GM18868 (cell line): ENCODE measurements around the gene RXRG.

Source experiments
- ATAC-seq: cut with Tn5 transposase; IDR thresholded peaks from one replicate; pipeline ENCODE4 v1.9.1; 2021; ENCODE audit warnings: mild to moderate bottlenecking, moderate library complexity; ENCODE audit not compliant: unreplicated experiment

The RXRG gene

GRCh38 chr1:165371588-165372225 lies 73.2 kb downstream of the RXRG start:
- no peak for ATAC-seq

- peak; percentile 74 for ATAC-seq
Observed at GRCh38 chr1:165369255-165369848, 75.6 kb downstream of the RXRG start.

GRCh38 chr1:165367375-165367993 lies 77.4 kb downstream of the RXRG start:
- ATAC-seq, result peak; percentile 76

- ATAC-seq, result no peak
Observed at GRCh38 chr1:165365341-165365740, 79.6 kb downstream of the RXRG start.

GRCh38 chr1:165364568-165365133 lies 80.3 kb downstream of the RXRG start:
- ATAC-seq, result no peak

- no peak for ATAC-seq
Observed at GRCh38 chr1:165356876-165357275, 88.0 kb downstream of the RXRG start.

GRCh38 chr1:165355977-165356811 lies 88.7 kb downstream of the RXRG start, which contains the start of gene LMX1A:
Gene LMX1A (minus strand): TSS chr1:165356715. CDS start chr1:165355559, 1,156 bp downstream.
- ATAC-seq, result no peak

- no peak for ATAC-seq
Observed at GRCh38 chr1:165355139-165355976, 89.6 kb downstream of the RXRG start.

GRCh38 chr1:165354739-165355138 lies 90.2 kb downstream of the RXRG start:
- ATAC-seq, result no peak

GRCh38 chr1:165353731-165354671 lies 90.9 kb downstream of the RXRG start:
- ATAC-seq, result no peak

- ATAC-seq, result no peak
Observed at GRCh38 chr1:165352442-165353293, 92.3 kb downstream of the RXRG start.

GRCh38 chr1:165351863-165352441 lies 93.0 kb downstream of the RXRG start:
- no peak for ATAC-seq
